ENCODE measurements around the gene UGGT1.

DNA sequence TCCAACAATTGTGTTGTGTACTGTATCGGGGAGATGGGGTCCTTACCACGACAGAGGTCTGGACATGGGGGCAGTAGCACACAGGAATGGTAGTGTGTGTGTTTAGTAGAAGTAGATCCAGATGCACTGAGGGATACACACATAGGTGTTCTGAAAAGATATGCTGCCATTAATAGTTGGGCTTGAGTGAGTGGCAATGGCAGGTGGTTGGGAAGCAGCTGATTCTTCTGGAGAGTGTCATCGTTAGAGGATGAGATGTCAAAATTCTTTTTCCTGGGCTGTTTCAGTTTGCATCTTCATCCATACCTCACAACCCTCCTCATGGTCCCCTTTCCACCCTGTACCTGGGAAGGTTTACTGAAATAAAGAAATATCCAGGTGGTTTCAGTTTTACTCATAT is 66.6 kb downstream of the UGGT1 start:
- TF ChIP-seq, protein P1, sequence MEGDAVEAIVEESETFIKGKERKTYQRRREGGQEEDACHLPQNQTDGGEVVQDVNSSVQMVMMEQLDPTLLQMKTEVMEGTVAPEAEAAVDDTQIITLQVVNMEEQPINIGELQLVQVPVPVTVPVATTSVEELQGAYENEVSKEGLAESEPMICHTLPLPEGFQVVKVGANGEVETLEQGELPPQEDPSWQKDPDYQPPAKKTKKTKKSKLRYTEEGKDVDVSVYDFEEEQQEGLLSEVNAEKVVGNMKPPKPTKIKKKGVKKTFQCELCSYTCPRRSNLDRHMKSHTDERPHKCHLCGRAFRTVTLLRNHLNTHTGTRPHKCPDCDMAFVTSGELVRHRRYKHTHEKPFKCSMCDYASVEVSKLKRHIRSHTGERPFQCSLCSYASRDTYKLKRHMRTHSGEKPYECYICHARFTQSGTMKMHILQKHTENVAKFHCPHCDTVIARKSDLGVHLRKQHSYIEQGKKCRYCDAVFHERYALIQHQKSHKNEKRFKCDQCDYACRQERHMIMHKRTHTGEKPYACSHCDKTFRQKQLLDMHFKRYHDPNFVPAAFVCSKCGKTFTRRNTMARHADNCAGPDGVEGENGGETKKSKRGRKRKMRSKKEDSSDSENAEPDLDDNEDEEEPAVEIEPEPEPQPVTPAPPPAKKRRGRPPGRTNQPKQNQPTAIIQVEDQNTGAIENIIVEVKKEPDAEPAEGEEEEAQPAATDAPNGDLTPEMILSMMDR (IDR thresholded peaks at IDR 0.05): no peak
- TF ChIP-seq POLR2A (IDR thresholded peaks at IDR 0.05): no peak

Data from lower leg skin (tissue), 3 donors.